Bronchial epithelial cell (primary cell): ENCODE measurements around the gene MRPL4. TPM values are rescaled to one million over a fixed set of nuclear protein-coding genes. Genes with fewer than 3 reads are reported as not detected.

Experiments
- DNase-seq: peaks from one replicate; pipeline ENCODE4 v3.0.0-alpha.2; 2010; ENCODE audit warnings: low read depth
- FAIRE-seq: peaks from 2 replicates; lab custom pipeline; 2011; peaks lifted over from hg19 to GRCh38; lab: Jason Lieb, UNC
- H3K27me3 ChIP-seq: 2 replicates; pipeline ENCODE4 v1.5.1; 2011; ENCODE audit warnings: low read length; ENCODE audit not compliant: control insufficient read depth, insufficient read depth
- H3K36me3 ChIP-seq: 2 replicates; pipeline ENCODE4 v1.5.1; 2011; ENCODE audit warnings: low read length; ENCODE audit not compliant: control insufficient read depth, insufficient read depth
- H3K4me3 ChIP-seq: 2 replicates; pipeline ENCODE4 v1.5.1; 2011; ENCODE audit warnings: mild to moderate bottlenecking, low read depth, low read length, control low read depth
- CTCF ChIP-seq: IDR thresholded peaks from 2 replicates; pipeline ENCODE4 v1.5.1; 2011; ENCODE audit warnings: mild to moderate bottlenecking, moderate library complexity, low read length, control low read depth, inconsistent platforms; ENCODE audit not compliant: insufficient read depth, severe bottlenecking
- total RNA-seq: library from RNA; depleted of rRNA; stranded (reverse); fragments of >200 nt; gene quantifications from 2 replicates; pipeline ENCODE4 v1.2.1, GENCODE V29; 2014

Gene MRPL4
- total RNA-seq, 1 donor from 2014 or later: 17.1 TPM

- Histone ChIP-seq H3K27me3 (no peaks in the 10 kb centered on the region), H3K36me3 (no peaks in the 10 kb centered on the region), H3K4me3 (peak overlapping the region; percentile 34)
- peak; percentile 92 for TF ChIP-seq CTCF
- DNase-seq (peak; percentile 47), FAIRE-seq (no peak)
These were observed 17.5 kb downstream of the MRPL4 start for GRCh38 chr19:10269333-10270179.

- DNase-seq (no peak), FAIRE-seq (no peak)
- no peaks in the 10 kb centered on the region for H3K36me3 ChIP-seq
- peak overlapping the region; percentile 34 for H3K4me3 ChIP-seq
- H3K27me3 ChIP-seq: no peaks in the 10 kb centered on the region
- no peak for TF ChIP-seq CTCF
These were observed 18.2 kb downstream of the MRPL4 start for GRCh38 chr19:10270180-10270615.

DNA sequence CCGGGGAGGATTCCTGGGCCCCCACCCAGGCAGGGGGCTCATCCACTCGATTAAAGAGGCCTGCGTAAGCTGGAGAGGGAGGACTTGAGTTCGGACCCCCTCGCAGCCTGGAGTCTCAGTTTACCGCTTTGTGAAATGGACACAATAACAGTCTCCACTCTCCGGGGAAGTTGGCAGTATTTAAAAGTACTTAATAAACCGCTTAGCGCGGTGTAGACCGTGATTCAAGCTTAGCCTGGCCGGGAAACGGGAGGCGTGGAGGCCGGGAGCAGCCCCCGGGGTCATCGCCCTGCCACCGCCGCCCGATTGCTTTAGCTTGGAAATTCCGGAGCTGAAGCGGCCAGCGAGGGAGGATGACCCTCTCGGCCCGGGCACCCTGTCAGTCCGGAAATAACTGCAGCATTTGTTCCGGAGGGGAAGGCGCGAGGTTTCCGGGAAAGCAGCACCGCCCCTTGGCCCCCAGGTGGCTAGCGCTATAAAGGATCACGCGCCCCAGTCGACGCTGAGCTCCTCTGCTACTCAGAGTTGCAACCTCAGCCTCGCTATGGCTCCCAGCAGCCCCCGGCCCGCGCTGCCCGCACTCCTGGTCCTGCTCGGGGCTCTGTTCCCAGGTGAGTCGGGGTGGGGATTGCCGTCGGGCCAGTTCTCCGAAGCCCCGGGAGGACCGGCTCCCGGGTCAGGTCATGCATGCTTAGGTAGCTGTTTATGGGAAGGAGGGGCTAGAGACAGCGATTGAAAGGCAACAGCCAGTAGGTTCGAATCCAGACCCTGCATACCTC is 18.8 kb downstream of the MRPL4 start, which contains the start of gene ICAM1:
ICAM1 (plus strand) TSS at position 505 of the 779 bp plus-strand sequence; CDS start at position 545, 40 bp downstream.
- FAIRE-seq: no peak
- H3K27me3 ChIP-seq: no peaks in the 10 kb centered on the region
- DNase-seq: peak; percentile 34
- no peaks in the 10 kb centered on the region for H3K36me3 ChIP-seq
- H3K4me3 ChIP-seq: peak within 1 kb of the TSS; percentile 34
- TF ChIP-seq CTCF: peak; percentile 25

- Histone ChIP-seq H3K27me3 (no peaks in the 10 kb centered on the region), H3K4me3 (peak overlapping the region; percentile 34), H3K36me3 (no peaks in the 10 kb centered on the region)
- TF ChIP-seq CTCF: no peak
- FAIRE-seq: no peak
- peak; percentile 28 for DNase-seq
These were observed 19.6 kb downstream of the MRPL4 start for GRCh38 chr19:10271543-10272086.

DNA sequence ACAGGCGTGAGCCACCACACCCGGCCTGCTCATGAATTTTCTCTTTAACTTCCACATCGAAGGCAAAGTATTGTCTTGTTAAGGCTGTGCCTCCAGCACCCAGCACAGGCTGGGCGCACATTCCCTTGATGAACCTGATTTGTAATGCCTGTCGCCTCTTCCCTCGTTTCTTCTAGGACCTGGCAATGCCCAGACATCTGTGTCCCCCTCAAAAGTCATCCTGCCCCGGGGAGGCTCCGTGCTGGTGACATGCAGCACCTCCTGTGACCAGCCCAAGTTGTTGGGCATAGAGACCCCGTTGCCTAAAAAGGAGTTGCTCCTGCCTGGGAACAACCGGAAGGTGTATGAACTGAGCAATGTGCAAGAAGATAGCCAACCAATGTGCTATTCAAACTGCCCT is 22.6 kb downstream of the MRPL4 start:
- Histone ChIP-seq H3K27me3 (no peaks in the 10 kb centered on the region), H3K36me3 (no peaks in the 10 kb centered on the region), H3K4me3 (no peak overlapping the region)
- DNase-seq: no peak
- no peak for TF ChIP-seq CTCF
- FAIRE-seq: no peak
